GM18909 (cell line): Measurements from ENCODE around the gene TREM1.

Experiments
- ATAC-seq: cut with Tn5 transposase; IDR thresholded peaks from one replicate; pipeline ENCODE4 v1.9.1; 2021; ENCODE audit warnings: mild to moderate bottlenecking; ENCODE audit not compliant: unreplicated experiment, poor library complexity

TREM1 gene

DNA sequence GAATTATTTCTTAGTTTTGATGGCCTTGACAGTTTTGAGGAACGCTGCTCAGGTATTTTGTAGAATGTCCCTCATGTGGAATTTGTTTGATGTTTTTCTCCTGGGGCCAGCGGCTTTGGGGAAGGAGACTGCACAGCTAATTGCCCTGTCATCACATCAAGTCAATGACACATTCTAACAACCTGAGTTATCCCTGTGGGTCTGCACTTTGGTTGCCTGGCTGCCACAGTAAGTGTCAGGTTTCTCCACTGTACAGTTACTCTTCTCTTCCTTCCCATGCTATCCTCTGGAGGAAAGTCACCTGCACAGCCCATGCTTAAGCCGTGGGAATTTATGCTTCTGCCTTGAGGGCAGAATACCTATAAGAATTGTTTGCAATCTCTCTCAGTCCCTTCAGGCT is 59.7 kb downstream of the TREM1 start:
- no peak for ATAC-seq

DNA sequence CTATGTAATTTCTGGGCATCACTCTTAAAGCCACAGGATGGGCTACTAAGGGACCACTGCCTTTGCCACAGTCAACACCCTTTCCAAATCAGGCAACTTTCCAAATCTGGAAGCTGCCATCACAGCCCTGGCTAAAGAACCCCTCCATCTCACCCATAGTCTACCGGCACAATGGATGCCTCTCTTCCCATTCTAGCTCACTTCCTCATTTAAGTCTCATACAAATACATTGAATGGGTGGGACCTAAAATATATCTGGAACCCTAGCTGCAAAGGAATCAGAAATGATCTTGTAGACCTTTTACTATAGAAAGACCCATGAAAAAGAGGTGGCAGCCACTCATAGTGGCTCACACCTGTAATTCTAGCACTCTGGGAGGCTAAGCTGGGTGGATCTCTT is 61.7 kb downstream of the TREM1 start:
- no peak for ATAC-seq
